ENCODE data around the gene P2RX7.
"Not testable (repeated sequence)": the region's sequence is repeated elsewhere in the genome, so short reads cannot be mapped to it uniquely, and the experiment has no call there.

The P2RX7 gene

GRCh38 chr12:121138284-121138683 lies 5.6 kb downstream of the P2RX7 start:
- no peaks in the 10 kb centered on the region for H3K9me3 Mint-ChIP-seq
- H3K4me3 Mint-ChIP-seq = no peak overlapping the region
- H3K27me3 Mint-ChIP-seq (ENCODE audit: low read depth) = no peaks in the 10 kb centered on the region
- H3K36me3 Mint-ChIP-seq (ENCODE audit: low read depth) = peaks cover 22% of the 10 kb centered on the region
- H3K27ac Mint-ChIP-seq = no peak overlapping the region
- H3K4me1 Mint-ChIP-seq (ENCODE audit: low read depth) = peaks cover 26% of the 10 kb centered on the region

GRCh38 chr12:121139286-121139685 lies 6.6 kb downstream of the P2RX7 start:
- Mint-ChIP-seq H3K36me3 (ENCODE audit: low read depth) (peaks cover 24% of the 10 kb centered on the region), H3K4me3 (no peak overlapping the region), H3K27ac (no peak overlapping the region), H3K4me1 (ENCODE audit: low read depth) (peaks cover 25% of the 10 kb centered on the region), H3K9me3 (no peaks in the 10 kb centered on the region), H3K27me3 (ENCODE audit: low read depth) (no peaks in the 10 kb centered on the region)

GRCh38 chr12:121142171-121142950 lies 9.7 kb downstream of the P2RX7 start:
- Mint-ChIP-seq H3K4me3 (no peak overlapping the region), H3K27ac (peak overlapping the region; percentile 1), H3K4me1 (ENCODE audit: low read depth) (peaks cover 36% of the 10 kb centered on the region), H3K27me3 (ENCODE audit: low read depth) (no peaks in the 10 kb centered on the region), H3K9me3 (peaks cover 6% of the 10 kb centered on the region), H3K36me3 (ENCODE audit: low read depth) (peaks cover 40% of the 10 kb centered on the region)

- H3K9me3 Mint-ChIP-seq = peaks cover 6% of the 10 kb centered on the region
- H3K27me3 Mint-ChIP-seq (ENCODE audit: low read depth) = no peaks in the 10 kb centered on the region
- peaks cover 29% of the 10 kb centered on the region for H3K4me1 Mint-ChIP-seq (ENCODE audit: low read depth)
- H3K27ac Mint-ChIP-seq = peak overlapping the region; percentile 94
- peaks cover 40% of the 10 kb centered on the region for H3K36me3 Mint-ChIP-seq (ENCODE audit: low read depth)
- H3K4me3 Mint-ChIP-seq = peak overlapping the region; percentile 56
Measured at GRCh38 chr12:121144416-121144914, 11.8 kb downstream of the P2RX7 start.

DNA sequence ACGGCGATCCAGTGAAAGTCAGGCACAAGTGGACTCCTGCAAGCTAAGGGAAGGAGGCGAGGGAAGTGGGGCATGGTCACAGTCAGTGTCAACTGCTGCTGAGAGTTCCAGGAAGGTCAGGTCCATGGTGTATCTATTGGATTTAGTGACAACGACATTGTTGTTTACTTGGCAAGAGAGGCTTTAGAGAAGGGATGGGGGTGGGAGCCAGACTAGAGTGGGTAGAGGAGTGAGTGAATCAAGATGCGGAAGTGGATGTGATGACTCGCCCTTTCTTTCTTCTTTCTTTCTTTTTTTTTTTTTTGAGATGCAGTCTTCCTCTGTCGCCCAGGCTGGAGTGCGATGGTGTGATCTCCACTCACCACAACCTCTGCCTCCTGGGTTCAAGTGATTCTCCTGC lies 12.5 kb downstream of the P2RX7 start:
- peaks cover 38% of the 10 kb centered on the region for H3K36me3 Mint-ChIP-seq (ENCODE audit: low read depth)
- peak overlapping the region; percentile 94 for H3K27ac Mint-ChIP-seq
- H3K27me3 Mint-ChIP-seq (ENCODE audit: low read depth) = no peaks in the 10 kb centered on the region
- H3K4me1 Mint-ChIP-seq (ENCODE audit: low read depth) = peaks cover 29% of the 10 kb centered on the region
- peak overlapping the region; percentile 56 for H3K4me3 Mint-ChIP-seq
- peaks cover 6% of the 10 kb centered on the region for H3K9me3 Mint-ChIP-seq

DNA sequence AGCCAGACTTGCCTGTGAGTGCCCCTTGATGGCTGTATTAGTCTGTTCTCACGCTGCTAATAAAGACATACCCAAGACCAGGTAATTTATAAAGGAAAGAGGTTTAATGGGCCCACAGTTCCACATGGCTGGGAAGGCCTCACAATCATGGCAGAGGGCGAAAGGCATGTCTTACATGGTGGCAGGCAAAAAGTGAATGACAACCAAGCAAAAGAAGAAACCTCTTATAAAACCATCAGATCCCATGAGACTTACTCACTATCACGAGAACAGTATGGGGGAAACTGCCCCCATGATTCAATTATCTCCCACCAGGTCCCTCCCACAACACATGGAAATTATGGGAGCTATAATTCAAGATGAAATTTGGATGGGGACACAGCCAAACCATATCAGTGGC lies 16.6 kb downstream of the P2RX7 start:
- Mint-ChIP-seq H3K4me1 (ENCODE audit: low read depth) (peaks cover 18% of the 10 kb centered on the region), H3K36me3 (ENCODE audit: low read depth) (peaks cover 30% of the 10 kb centered on the region)
- H3K27ac Mint-ChIP-seq; H3K4me3 Mint-ChIP-seq; H3K27me3 Mint-ChIP-seq (ENCODE audit: low read depth); H3K9me3 Mint-ChIP-seq: not testable (repeated sequence)

- peaks cover 42% of the 10 kb centered on the region for H3K36me3 Mint-ChIP-seq (ENCODE audit: low read depth)
- no peak overlapping the region for H3K27ac Mint-ChIP-seq
- H3K9me3 Mint-ChIP-seq = peaks cover 16% of the 10 kb centered on the region
- peaks cover 4% of the 10 kb centered on the region for H3K4me1 Mint-ChIP-seq (ENCODE audit: low read depth)
- H3K4me3 Mint-ChIP-seq = no peak overlapping the region
- no peaks in the 10 kb centered on the region for H3K27me3 Mint-ChIP-seq (ENCODE audit: low read depth)
Measured at GRCh38 chr12:121154793-121155375, 22.2 kb downstream of the P2RX7 start.

GRCh38 chr12:121156365-121156764 lies 23.7 kb downstream of the P2RX7 start:
- H3K9me3 Mint-ChIP-seq = peaks cover 16% of the 10 kb centered on the region
- no peaks in the 10 kb centered on the region for H3K27me3 Mint-ChIP-seq (ENCODE audit: low read depth)
- no peak overlapping the region for H3K27ac Mint-ChIP-seq
- H3K4me3 Mint-ChIP-seq = no peak overlapping the region
- peaks cover 49% of the 10 kb centered on the region for H3K36me3 Mint-ChIP-seq (ENCODE audit: low read depth)
- peaks cover 6% of the 10 kb centered on the region for H3K4me1 Mint-ChIP-seq (ENCODE audit: low read depth)

GRCh38 chr12:121158085-121158484 lies 25.4 kb downstream of the P2RX7 start:
- Mint-ChIP-seq H3K36me3 (ENCODE audit: low read depth) (peaks cover 52% of the 10 kb centered on the region), H3K4me1 (ENCODE audit: low read depth) (peaks cover 6% of the 10 kb centered on the region), H3K27ac (no peak overlapping the region), H3K9me3 (peaks cover 16% of the 10 kb centered on the region), H3K27me3 (ENCODE audit: low read depth) (no peaks in the 10 kb centered on the region), H3K4me3 (no peak overlapping the region)

GRCh38 chr12:121158728-121159351 lies 26.2 kb downstream of the P2RX7 start:
- Mint-ChIP-seq H3K9me3 (peaks cover 16% of the 10 kb centered on the region), H3K36me3 (ENCODE audit: low read depth) (peaks cover 52% of the 10 kb centered on the region)
- H3K27ac Mint-ChIP-seq; H3K27me3 Mint-ChIP-seq (ENCODE audit: low read depth); H3K4me3 Mint-ChIP-seq; H3K4me1 Mint-ChIP-seq (ENCODE audit: low read depth): not testable (repeated sequence)

DNA sequence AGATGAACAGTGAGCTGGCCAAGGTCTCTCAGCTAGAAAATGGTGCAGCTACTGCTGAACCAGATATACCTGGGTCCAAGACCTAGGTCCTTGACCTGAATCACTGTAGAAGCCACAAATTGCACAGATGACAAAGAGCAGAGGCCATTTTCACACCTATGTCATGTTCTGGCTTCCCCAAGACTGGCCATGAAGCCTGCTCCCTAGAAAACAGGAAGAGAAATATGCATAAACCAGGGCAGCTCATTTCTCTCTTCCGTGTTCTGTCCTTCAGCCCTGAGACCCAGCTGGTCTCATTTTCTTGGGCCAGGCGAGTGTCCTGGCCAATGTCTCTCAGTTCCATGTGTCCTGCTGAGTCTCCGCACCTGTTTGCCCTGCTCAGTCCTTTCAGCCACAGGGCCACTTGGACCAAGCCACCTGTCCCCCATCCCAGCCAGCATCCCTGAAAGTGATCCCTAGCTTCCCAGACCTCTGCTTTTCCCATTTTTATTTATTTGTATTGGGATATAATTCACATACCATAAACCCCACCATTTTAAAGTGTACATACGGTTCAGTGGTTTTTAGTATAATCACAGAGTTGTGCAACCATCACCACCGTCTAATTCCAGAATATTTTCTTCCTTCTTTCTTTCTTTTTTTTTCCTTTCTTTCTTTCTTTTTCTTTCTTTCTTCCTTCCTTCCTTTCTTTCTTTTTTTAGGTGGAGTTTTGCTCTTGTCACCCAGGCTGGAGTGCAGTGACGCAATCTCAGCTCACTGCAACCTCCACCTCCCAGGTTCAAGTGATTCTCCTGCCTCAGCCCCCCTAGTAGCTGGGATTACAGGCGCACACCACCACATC lies 27.0 kb downstream of the P2RX7 start:
- Mint-ChIP-seq H3K27me3 (ENCODE audit: low read depth) (no peaks in the 10 kb centered on the region), H3K4me3 (no peak overlapping the region), H3K36me3 (ENCODE audit: low read depth) (peaks cover 50% of the 10 kb centered on the region), H3K9me3 (peaks cover 16% of the 10 kb centered on the region), H3K4me1 (ENCODE audit: low read depth) (peaks cover 6% of the 10 kb centered on the region), H3K27ac (no peak overlapping the region)

DNA sequence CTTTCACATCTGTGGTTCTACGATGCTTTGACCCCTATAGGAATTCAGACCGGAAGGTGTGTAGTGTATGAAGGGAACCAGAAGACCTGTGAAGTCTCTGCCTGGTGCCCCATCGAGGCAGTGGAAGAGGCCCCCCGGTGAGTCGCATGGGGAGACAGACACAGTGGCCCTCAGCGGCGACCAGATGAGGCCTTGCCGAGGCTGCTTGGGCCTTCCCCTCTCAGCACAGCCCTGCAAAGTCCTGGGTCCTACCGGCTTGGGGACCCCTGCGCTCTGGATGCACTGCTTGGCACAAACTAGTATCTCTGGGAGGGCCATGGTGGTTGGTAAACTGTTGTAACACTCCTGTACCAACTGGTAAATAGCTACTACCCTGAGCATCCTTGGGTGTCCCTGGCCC lies 29.7 kb downstream of the P2RX7 start:
- H3K27ac Mint-ChIP-seq = no peak overlapping the region
- no peaks in the 10 kb centered on the region for H3K27me3 Mint-ChIP-seq (ENCODE audit: low read depth)
- no peak overlapping the region for H3K4me3 Mint-ChIP-seq
- H3K9me3 Mint-ChIP-seq = peaks cover 14% of the 10 kb centered on the region
- H3K36me3 Mint-ChIP-seq (ENCODE audit: low read depth) = peaks cover 49% of the 10 kb centered on the region
- H3K4me1 Mint-ChIP-seq (ENCODE audit: low read depth) = peaks cover 6% of the 10 kb centered on the region

GRCh38 chr12:121162985-121163384 lies 30.3 kb downstream of the P2RX7 start:
- H3K4me1 Mint-ChIP-seq (ENCODE audit: low read depth) = peaks cover 6% of the 10 kb centered on the region
- no peak overlapping the region for H3K4me3 Mint-ChIP-seq
- no peaks in the 10 kb centered on the region for H3K27me3 Mint-ChIP-seq (ENCODE audit: low read depth)
- H3K9me3 Mint-ChIP-seq = peaks cover 8% of the 10 kb centered on the region
- no peak overlapping the region for H3K27ac Mint-ChIP-seq
- peaks cover 45% of the 10 kb centered on the region for H3K36me3 Mint-ChIP-seq (ENCODE audit: low read depth)

DNA sequence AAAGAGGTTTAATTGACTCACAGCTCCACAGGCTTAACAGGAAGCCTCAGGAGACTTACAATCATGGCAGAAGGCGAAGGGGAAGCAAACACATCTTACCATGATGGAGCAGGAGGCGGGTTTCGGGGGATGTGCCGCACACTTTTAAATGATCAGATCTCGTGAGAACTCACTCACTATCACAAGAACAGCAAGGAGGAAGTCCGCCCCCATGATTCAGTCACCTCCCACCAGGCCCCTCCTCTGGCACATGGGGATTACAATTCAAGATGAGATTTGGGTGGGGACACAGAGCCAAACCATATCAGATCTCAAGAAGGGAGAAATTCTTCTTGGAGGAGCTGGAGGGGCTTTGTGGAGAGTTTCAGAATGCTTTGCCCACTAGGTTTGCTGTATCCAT lies 32.2 kb downstream of the P2RX7 start:
- not testable (repeated sequence) for H3K4me1 Mint-ChIP-seq (ENCODE audit: low read depth)

More for the DNA sequence above, 32.2 kb downstream of the P2RX7 start:
- H3K27ac Mint-ChIP-seq; H3K27me3 Mint-ChIP-seq (ENCODE audit: low read depth); H3K4me3 Mint-ChIP-seq; H3K9me3 Mint-ChIP-seq: not testable (repeated sequence)
- H3K36me3 Mint-ChIP-seq (ENCODE audit: low read depth) = peaks cover 36% of the 10 kb centered on the region

Data from T-helper 1 cell treated with Interleukin-12 subunit alpha and Interleukin-12 subunit beta and Interleukin-4 antibody, amounts not matched to agents 30 μg/mL and 1 μg/mL, for 36 hours (primary cell).